Measurements from ENCODE around the gene RETSAT. TPM values are rescaled to one million over a fixed set of nuclear protein-coding genes. Genes with fewer than 3 reads are reported as not detected.

Gene RETSAT
- total RNA-seq, result 49.2 and 67.9 TPM in 2 replicates

DNA sequence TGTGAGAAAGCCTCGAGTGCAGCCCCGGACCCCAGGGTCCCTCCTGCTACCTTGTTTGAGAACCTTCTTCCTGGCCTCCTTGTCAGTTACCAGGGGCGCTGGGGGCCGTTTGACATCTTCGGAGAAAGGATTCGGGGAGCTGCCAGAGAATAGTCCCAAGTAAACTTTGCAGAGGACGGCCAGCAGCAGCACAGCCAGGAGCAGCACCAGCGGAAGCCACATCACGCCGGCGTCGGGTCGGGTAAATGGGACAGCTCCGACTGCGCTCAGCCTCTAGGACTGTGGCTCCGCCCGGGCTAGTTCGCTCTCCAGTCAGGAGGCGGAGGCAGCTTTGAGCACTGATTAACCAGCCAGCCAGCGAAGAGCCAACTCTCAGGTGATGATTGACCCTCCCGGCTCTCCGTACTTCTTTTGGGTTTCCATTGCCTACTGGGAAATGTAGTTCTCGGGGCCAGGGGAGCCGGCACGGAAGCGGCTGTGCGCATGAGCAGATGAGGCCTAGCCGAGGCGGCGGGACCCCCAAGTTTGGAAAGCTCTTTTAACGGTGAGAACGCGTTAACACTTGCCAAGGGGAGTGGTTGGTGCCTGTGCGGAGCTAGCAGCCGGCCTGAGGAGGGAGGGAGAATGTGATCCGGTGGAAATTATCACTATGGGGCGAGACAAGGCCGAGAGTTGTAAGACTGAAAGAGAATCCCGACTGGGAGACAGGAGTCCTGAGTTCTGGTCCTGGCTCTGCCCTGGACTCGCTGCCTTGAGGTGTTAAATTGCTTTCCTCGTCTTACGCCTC is at the start of gene RETSAT, which contains the start of gene ELMOD3:
Gene RETSAT (minus strand): TSS at position 243 of the 787 bp plus-strand sequence. CDS start 21 bp downstream, at position 222.
Gene ELMOD3 (plus strand): TSS at position 484 of the 787 bp plus-strand sequence. CDS start 2,430 bp downstream, outside the sequence.

DNA sequence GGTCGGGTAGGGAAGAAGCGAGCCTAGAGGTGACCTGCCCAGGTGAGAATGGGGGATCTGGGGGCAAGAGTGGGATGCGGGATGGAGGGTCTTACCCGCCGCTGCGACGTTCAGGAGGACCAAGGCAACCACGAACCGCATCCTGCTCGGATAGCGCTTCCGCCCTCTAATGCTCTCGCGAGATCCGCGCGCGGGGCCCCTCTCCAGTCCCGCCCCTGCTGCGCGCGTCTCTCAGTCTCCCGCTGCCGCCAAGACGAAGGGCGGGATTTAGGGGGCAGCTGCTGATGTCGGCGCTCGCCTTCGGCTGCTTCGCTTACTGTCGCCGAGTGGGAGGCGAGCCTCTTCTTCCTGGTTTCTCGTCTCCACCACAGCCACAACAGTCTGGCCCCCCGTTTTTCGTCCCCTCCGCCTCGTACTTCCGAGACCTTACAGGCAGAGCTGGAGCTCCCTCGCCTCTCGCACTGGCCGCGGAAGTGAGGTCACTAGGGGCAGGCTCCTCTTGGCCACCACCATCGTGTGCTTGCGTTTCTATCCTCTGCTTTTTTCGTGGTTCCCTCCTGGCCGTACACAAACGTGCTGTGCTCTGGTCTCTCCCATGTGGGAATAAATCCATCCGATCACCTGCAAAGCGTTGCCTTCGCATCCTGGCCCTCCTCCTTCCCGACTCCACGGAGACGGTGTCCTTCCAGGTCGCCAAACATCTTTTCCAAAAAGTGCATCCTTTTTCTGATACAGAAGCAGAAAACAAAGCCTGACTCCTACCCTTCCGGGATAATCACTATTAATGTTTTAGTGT is 26.3 kb downstream of the RETSAT start, which contains the start of gene TGOLN2:
Gene TGOLN2 (minus strand): TSS at position 168 of the 796 bp plus-strand sequence. CDS start 27 bp downstream, at position 141.

Small RNA genes lying within 50 kb of the gene (small RNA-seq; reads per million reads assigned to genes)
- not detected for gene AC062037.1
- gene AC062037.2, result not detected
- not detected for gene RF00019
- gene RN7SL113P, result not detected

Other genes with a start within 250 kb of the RETSAT start
- gene TCF7L1, start 221.1 kb downstream of the RETSAT start, total RNA-seq, result 6.2 and 8.3 TPM in 2 replicates
- gene TGOLN2, start 26.5 kb downstream of the RETSAT start, total RNA-seq, result 149 and 163 TPM in 2 replicates
- 14.2 and 18.6 TPM in 2 replicates for gene ELMOD3, start 241 bp upstream of the RETSAT start, total RNA-seq
- gene CAPG, start 55.8 kb upstream of the RETSAT start, total RNA-seq, result 33.6 and 40.4 TPM in 2 replicates
- not detected in 2 replicates for gene SH2D6, start 64.2 kb upstream of the RETSAT start, total RNA-seq
- 93.4 and 101 TPM in 2 replicates for gene MAT2A, start 184.6 kb upstream of the RETSAT start, total RNA-seq
- gene GGCX, start 207.0 kb upstream of the RETSAT start, total RNA-seq, result 40.2 and 43.5 TPM in 2 replicates
- gene VAMP8, start 223.1 kb upstream of the RETSAT start, total RNA-seq, result 14.0 and 27.4 TPM in 2 replicates
- 40.1 and 44.1 TPM in 2 replicates for gene VAMP5, start 229.9 kb upstream of the RETSAT start, total RNA-seq
- 193 and 231 TPM in 2 replicates for gene RNF181, start 241.2 kb upstream of the RETSAT start, total RNA-seq
- 11.8 and 14.0 TPM in 2 replicates for gene TMEM150A, start 248.2 kb upstream of the RETSAT start, total RNA-seq